Cerebellar cortex (tissue), 1 donor: ENCODE data around the gene OR6Q1.
"Not testable (repeated sequence)": the region's sequence is repeated elsewhere in the genome, so short reads cannot be mapped to it uniquely, and the experiment has no call there.

Experiments used
- DNase-seq: peaks from one replicate; pipeline ENCODE4 v3.0.0-alpha.2; 2015; ENCODE audit warnings: low spot score

Gene OR6Q1, protein sequence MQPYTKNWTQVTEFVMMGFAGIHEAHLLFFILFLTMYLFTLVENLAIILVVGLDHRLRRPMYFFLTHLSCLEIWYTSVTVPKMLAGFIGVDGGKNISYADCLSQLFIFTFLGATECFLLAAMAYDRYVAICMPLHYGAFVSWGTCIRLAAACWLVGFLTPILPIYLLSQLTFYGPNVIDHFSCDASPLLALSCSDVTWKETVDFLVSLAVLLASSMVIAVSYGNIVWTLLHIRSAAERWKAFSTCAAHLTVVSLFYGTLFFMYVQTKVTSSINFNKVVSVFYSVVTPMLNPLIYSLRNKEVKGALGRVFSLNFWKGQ

DNA sequence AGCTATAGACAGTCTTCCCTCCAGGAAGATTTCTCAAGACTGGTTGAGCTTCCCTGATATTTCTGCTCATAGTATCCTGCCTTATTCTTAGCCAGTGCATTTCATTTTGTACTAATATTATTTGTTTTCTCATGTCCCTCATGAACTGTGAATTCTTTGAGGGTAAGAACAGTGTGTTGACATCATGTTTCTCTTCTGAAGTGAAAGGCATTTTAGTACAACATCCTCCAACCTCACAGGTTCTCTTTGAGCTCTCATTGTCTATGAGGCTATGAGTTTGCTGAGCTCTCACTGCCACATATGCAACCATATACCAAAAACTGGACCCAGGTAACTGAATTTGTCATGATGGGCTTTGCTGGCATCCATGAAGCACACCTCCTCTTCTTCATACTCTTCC is at the start of gene OR6Q1:
Gene OR6Q1, plus strand, starts transcription at position 301 of the 400 bp plus-strand sequence. Its CDS starts 0 bp downstream, at position 301.
- DNase-seq, result no peak

DNA sequence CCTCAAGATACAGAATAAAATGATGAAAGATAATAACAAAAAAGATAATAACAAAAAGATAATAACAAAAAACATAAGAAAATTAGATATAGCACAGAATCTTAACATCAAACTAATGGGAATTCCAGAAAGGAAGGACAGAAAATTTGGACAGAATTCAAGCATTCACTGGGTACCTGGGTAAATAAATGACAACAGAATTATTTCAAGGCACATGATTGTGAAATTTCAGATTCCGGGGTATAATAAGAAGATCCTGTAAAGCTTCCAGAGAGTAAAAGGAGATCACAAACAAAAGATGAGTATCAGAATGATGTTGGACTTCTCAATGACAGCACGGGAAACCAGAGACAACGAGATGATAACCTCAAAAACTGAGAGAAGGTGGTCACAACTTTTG is 49.2 kb upstream of the OR6Q1 start:
- no peak for DNase-seq

- no peak for DNase-seq
These were observed 48.0 kb upstream of the OR6Q1 start for GRCh38 chr11:57982776-57983175.

GRCh38 chr11:57983191-57983590 is 47.6 kb upstream of the OR6Q1 start:
- DNase-seq, result no peak

DNA sequence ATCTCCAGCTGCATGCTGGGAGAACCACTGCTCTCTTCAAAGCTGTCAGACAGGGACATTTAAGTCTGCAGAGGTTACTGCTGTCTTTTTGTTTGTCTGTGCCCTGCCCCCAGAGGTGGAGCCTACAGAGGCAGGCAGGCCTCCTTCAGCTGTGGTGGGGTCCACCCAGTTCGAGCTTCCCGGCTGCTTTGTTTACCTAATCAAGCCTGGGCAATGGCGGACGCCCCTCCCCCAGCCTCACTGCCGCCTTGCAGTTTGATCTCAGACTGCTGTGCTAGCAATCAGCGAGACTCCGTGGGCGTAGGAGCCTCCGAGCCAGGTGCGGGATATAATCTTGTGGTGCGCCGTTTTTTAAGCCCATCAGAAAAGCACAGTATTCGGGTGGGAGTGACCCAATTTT is 31.2 kb upstream of the OR6Q1 start:
- not testable (repeated sequence) for DNase-seq

GRCh38 chr11:58000021-58000420 is 30.7 kb upstream of the OR6Q1 start:
- not testable (repeated sequence) for DNase-seq

DNA sequence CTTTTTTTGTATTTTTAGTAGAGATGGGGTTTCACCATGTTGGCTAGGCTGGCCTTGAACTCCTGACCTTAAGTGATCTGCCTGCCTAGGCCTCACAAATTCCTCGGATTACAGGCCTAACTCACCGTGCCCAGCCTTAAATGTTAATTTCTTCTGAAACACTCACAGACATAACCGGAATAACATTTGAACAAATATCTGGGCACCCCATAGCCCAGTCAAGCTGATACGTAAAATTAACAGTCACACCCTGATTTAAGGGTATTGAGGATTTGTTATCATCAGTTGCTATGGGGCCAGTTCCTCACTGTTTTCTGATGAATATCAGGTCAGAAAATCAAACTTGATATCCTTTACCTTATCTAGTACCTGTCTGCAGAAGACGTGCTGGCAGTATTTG is 30.1 kb upstream of the OR6Q1 start:
- DNase-seq, result no peak

DNA sequence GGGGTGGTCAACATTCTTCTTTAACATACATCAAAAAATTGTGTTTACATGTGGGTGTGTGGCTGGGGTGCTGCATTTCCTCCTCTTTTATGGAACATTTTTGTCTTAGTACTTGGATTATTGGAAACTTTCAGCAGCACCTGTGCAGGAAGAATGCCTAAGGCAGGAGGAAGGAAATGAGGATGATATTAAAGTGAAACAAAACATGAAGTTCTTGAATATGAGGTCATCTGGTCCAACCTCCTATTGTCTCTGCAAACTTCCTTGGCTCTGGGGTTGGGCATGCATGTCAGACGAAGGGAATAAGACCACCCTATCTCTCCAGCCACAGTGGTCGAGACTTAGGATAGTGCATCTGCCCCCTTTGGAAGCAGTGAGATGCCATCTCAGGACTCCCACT is 27.7 kb upstream of the OR6Q1 start:
- no peak for DNase-seq

- no peak for DNase-seq
These were observed 27.2 kb upstream of the OR6Q1 start for GRCh38 chr11:58003591-58003990.

- no peak for DNase-seq
These were observed 26.1 kb upstream of the OR6Q1 start for GRCh38 chr11:58004664-58005063.

- no peak for DNase-seq
These were observed 23.8 kb upstream of the OR6Q1 start for GRCh38 chr11:58006940-58007339.

GRCh38 chr11:58011771-58012170 is 19.0 kb upstream of the OR6Q1 start:
- DNase-seq, result no peak

DNA sequence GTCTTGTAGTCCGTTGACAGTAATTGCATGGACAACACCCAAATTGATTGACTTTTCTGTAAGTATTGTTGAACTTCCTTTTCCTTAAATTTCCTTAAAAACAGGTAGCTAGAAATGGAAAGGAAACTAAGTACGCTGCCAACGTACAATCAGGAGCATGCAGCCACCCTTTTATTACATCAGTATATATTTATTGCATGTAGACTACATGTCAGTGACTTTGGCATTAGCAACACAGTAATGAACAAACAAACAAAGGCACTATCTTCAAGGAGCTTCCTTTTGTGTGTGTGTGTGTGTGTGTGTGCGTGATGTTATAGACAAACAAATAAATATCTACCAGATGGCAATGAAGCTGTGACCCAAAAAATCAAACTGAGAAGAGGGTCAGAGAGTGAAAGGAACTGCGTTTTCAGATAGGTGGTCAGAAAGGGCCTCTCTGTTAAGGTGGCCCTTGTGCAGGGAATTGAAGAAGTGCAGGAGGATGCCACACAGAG is 7.3 kb upstream of the OR6Q1 start, which contains the start of gene OR9Q1:
Gene OR9Q1, plus strand, starts transcription at position 447 of the 497 bp plus-strand sequence. CDS start 155,564 bp downstream, outside the sequence.
- DNase-seq, result no peak

DNA sequence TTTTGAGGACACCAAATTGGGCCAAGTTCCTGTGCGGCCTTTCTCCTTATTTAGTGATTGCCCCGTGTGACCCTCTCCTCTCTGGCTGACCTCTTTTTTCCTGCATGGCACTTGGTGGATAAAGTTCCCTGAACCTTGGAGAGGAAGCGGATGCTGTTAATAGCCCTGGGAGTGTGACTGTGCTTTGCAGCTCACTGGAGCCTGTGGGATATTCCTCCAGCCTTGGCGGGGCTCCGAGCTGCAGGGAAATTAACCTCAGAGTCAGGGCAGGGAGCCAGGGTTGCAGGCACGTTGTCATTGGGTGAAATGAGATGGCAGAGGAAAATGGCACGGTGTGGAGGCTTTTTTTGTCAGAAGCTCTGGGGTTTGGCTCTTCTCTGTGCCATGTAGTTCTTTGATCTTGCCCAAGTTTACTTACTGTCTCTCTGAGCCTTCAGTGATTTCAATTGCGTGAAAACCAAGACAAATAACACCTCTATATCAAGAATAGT is 6.1 kb upstream of the OR6Q1 start:
- DNase-seq, result peak; percentile 12

DNA sequence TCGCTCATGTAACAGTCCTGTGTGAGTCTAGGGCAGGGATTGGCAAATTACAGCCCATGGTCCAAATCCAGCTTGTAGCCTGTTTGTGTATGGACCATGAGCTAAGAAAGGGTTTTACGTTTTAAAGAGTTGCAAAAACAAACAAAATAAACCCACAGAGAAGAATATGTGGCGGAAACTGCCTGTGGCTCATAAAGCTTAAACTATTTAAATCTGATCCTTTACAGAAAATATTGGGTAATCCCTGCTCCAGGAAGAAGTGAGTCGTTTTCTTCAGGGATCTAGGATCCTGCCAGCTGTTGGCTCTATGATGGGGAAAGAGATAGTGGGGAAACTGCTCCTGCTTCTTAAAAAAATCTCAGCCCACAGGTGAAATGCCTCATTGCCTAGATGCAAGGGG is 3.4 kb upstream of the OR6Q1 start:
- DNase-seq, result no peak

GRCh38 chr11:58028687-58029411 is 1.9 kb upstream of the OR6Q1 start:
- DNase-seq, result no peak

DNA sequence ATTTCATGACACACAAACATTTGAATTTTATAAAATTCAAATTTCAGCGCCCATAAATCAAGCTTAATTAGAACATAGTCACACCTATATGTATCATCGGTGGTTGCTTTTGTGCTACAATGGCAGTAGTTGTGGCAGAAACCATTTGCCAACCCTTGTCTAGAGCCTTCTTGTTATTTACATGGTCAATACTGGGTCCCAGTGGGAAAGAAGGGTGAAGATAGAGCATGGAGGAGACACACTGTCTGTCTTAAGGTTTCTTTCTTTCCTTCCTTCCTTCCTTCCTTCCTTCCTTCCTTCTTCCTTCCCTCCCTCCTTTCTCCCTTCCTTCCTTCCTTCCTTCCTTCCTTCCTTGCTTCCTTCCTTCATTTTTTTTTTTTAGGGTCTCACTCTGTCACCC is 3.7 kb downstream of the OR6Q1 start:
- no peak for DNase-seq

- DNase-seq, result no peak
These were observed 8.8 kb downstream of the OR6Q1 start for GRCh38 chr11:58039589-58039988.

GRCh38 chr11:58043379-58043778 is 12.6 kb downstream of the OR6Q1 start:
- DNase-seq, result no peak

DNA sequence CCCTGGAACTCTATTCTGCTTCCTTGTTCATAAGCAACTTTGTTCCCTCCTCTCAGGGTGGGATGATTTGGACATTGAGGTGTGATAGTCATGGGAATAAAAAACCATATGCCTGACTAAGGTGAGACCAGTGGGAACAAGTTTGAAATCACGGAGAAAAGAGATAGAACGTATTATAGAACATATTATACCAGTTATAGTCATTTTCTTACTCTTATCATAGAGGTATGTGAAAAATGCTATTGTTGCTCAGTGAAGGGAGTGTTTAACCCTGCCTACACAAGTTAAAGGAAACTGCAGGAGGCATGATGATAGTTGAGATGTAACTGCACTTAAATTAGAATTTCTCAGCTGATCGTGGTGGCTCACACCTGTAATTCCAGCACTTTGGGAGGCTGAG is 15.5 kb downstream of the OR6Q1 start:
- DNase-seq, result no peak

- DNase-seq, result no peak
These were observed 17.1 kb downstream of the OR6Q1 start for GRCh38 chr11:58047818-58048217.

DNA sequence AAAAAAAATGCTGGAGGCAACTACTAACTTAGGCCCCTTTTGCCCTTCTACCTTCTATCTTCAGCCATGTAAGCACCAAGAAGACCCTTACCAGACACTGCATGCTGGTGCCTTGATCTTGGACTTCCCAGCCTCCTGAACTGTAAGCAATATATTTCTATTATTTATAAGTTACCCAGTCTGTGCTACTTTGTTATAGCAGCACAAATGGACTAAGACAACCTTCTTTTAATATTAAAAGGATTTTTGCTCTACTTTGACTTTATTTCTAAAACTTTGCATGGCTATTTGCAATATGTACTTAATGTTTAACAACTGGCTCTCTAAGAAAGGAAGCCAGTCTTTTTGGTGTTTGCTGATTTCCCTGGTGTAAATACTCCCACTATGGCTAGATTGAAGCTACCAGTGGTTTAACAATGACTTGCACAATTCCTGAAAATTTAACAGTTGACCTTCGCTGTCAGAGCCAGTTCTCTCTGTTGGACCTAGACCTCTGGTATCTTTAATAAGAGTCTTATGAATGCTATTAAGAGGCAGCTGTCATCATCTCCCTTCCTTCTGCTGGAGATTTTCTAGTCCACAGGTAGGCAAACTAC is 25.2 kb downstream of the OR6Q1 start:
- DNase-seq, result no peak

- DNase-seq, result no peak
These were observed 26.7 kb downstream of the OR6Q1 start for GRCh38 chr11:58057481-58057880.
